GM12864 (cell line): ENCODE results near the gene SPRR4.
"Not testable (repeated sequence)": the region's sequence is repeated elsewhere in the genome, so short reads cannot be mapped to it uniquely, and the experiment has no call there.

Source experiments
- DNase-seq: peaks from one replicate; pipeline ENCODE4 v3.0.0-alpha.2; 2011; ENCODE audit warnings: low read depth
- H3K4me3 ChIP-seq: 2 replicates; pipeline ENCODE4 v1.5.1; 2011; ENCODE audit warnings: mild to moderate bottlenecking, low read depth, low read length, control low read depth
- CTCF ChIP-seq: IDR thresholded peaks from 2 replicates; pipeline ENCODE4 v1.5.1; 2011; ENCODE audit warnings: low read depth, mild to moderate bottlenecking, moderate library complexity, low read length, control low read depth, inconsistent platforms; ENCODE audit errors: missing control alignments

SPRR4 gene

GRCh38 chr1:153001382-153001781 is 30.9 kb downstream of the SPRR4 start, which contains the start of gene SPRR3:
Gene SPRR3, plus strand, starts transcription at chr1:153001749. Its CDS starts 1,272 bp downstream, at chr1:153003021.
- no peak for TF ChIP-seq CTCF
- DNase-seq = no peak
- H3K4me3 ChIP-seq = no peak within 1 kb of the TSS

- H3K4me3 ChIP-seq, DNase-seq: not testable (repeated sequence)
These were observed 40.8 kb downstream of the SPRR4 start for GRCh38 chr1:153011235-153011758.

GRCh38 chr1:153021829-153022228 is 51.4 kb downstream of the SPRR4 start:
- H3K4me3 ChIP-seq, DNase-seq: not testable (repeated sequence)
